Measurements from ENCODE around the gene BRD1. TPM values are rescaled to one million over a fixed set of nuclear protein-coding genes. Genes with fewer than 3 reads are reported as not detected.
"Not testable (repeated sequence)": the region's sequence is repeated elsewhere in the genome, so short reads cannot be mapped to it uniquely, and the experiment has no call there.

Gene BRD1
- total RNA-seq, 2 donors from 2014 or later, result 32.7 to 37.7 TPM

- no peaks in the 10 kb centered on the region for H3K9me3 ChIP-seq
- no peak overlapping the region for H3K9ac ChIP-seq (ENCODE audit: low read depth in 2 of 2, low read length in 2 of 2)
- peaks cover 6% of the 10 kb centered on the region for H3K36me3 ChIP-seq
- no peak overlapping the region for H3K27ac ChIP-seq
- no peak for TF ChIP-seq CTCF (IDR thresholded peaks at IDR 0.05)
- H3K4me3 ChIP-seq, result no peak overlapping the region
- intact Hi-C loops (cut with DNase I), result no loop called here
- peaks cover 10% of the 10 kb centered on the region for H3K4me1 ChIP-seq
- no peak for DNase-seq
- H3K27me3 ChIP-seq, result no peaks in the 10 kb centered on the region
These were observed 43.1 kb downstream of the BRD1 start for GRCh38 chr22:49784630-49784971.

- Histone ChIP-seq H3K4me1 (peaks cover 5% of the 10 kb centered on the region), H3K4me3 (no peak overlapping the region), H3K9me3 (no peaks in the 10 kb centered on the region), H3K27me3 (no peaks in the 10 kb centered on the region), H3K9ac (ENCODE audit: low read depth in 2 of 2, low read length in 2 of 2) (no peak overlapping the region), H3K36me3 (peaks cover 6% of the 10 kb centered on the region), H3K27ac (no peak overlapping the region)
- TF ChIP-seq CTCF (IDR thresholded peaks at IDR 0.05), result no peak
- intact Hi-C loops (cut with DNase I), result no loop called here
- DNase-seq, result no peak
These were observed 43.6 kb downstream of the BRD1 start for GRCh38 chr22:49783926-49784629.

- Histone ChIP-seq H3K4me1 (no peaks in the 10 kb centered on the region), H3K27me3 (no peaks in the 10 kb centered on the region), H3K27ac (no peak overlapping the region), H3K9me3 (no peaks in the 10 kb centered on the region), H3K4me3 (no peak overlapping the region), H3K9ac (ENCODE audit: low read depth in 2 of 2, low read length in 2 of 2) (no peak overlapping the region), H3K36me3 (peaks cover 6% of the 10 kb centered on the region)
- no peak for DNase-seq
- intact Hi-C loops (cut with DNase I), result no loop called here
- no peak for TF ChIP-seq CTCF (IDR thresholded peaks at IDR 0.05)
These were observed 44.5 kb downstream of the BRD1 start for GRCh38 chr22:49783036-49783746.

GRCh38 chr22:49781886-49782285 is 45.8 kb downstream of the BRD1 start:
- H3K4me3 ChIP-seq; H3K27me3 ChIP-seq; H3K4me1 ChIP-seq; H3K27ac ChIP-seq; intact Hi-C loops (cut with DNase I); H3K9me3 ChIP-seq; DNase-seq; H3K9ac ChIP-seq (ENCODE audit: low read depth in 2 of 2, low read length in 2 of 2): not testable (repeated sequence)
- peaks cover 11% of the 10 kb centered on the region for H3K36me3 ChIP-seq

- Histone ChIP-seq H3K36me3 (peaks cover 16% of the 10 kb centered on the region), H3K9me3 (no peaks in the 10 kb centered on the region), H3K27me3 (no peaks in the 10 kb centered on the region), H3K9ac (ENCODE audit: low read depth in 2 of 2, low read length in 2 of 2) (no peak overlapping the region), H3K27ac (no peak overlapping the region), H3K4me3 (no peak overlapping the region), H3K4me1 (no peaks in the 10 kb centered on the region)
- DNase-seq, result no peak
- no peak for TF ChIP-seq CTCF (IDR thresholded peaks at IDR 0.05)
- intact Hi-C loops (cut with DNase I), result no loop called here
These were observed 46.3 kb downstream of the BRD1 start for GRCh38 chr22:49781289-49781782.
